Gastroesophageal sphincter (tissue), 4 donors: ENCODE data around the gene LRCOL1. TPM values are rescaled to one million over a fixed set of nuclear protein-coding genes. Genes with fewer than 3 reads are reported as not detected.

Source experiments
- ATAC-seq: fragments of 150-250 bp; one replicate; pipeline ENCODE4 v1.9.1; 2016; ENCODE audit warnings: mild to moderate bottlenecking, moderate library complexity
- H3K27ac ChIP-seq, 4 donors: fragments of 200-600 bp; sonication (generic) in 3 of 4; 1 replicate in 3 of 4; 2 replicates in 1 of 4; pipeline ENCODE4 v1.5.1; 2016 to 2019
- H3K27me3 ChIP-seq: fragments of 200-600 bp; sonication (generic); one replicate; pipeline ENCODE4 v1.5.1; 2019
- H3K36me3 ChIP-seq, 2 donors: fragments of 200-600 bp; sonication (generic); one replicate each; pipeline ENCODE4 v1.5.1; 2019; ENCODE audit warnings: control low read depth in 1 of 2
- H3K4me1 ChIP-seq, 3 donors: fragments of 200-600 bp; sonication (generic); 1 replicate in 2 of 3; 2 replicates in 1 of 3; pipeline ENCODE4 v1.5.1; 2016 to 2019; ENCODE audit warnings: control low read depth in 2 of 3
- H3K4me3 ChIP-seq, 2 donors: fragments of 200-600 bp; sonication (generic); one replicate each; pipeline ENCODE4 v1.5.1; 2019; ENCODE audit warnings: mild to moderate bottlenecking in 1 of 2, moderate library complexity in 1 of 2
- H3K9me3 ChIP-seq, 3 donors: fragments of 200-600 bp; sonication (generic); one replicate each; pipeline ENCODE4 v1.5.1; 2017 to 2019; ENCODE audit warnings: control low read depth in 2 of 3
- CTCF ChIP-seq, 4 experiments: fragments of 200-600 bp in 2 of 4; fragments of 450-650 bp in 2 of 4; sonication (generic) in 1 of 4; IDR thresholded peaks; one replicate each; pipeline ENCODE4 v1.5.1; 2017 to 2019; ENCODE audit warnings: antibody characterized with exemption in 4 of 4, mild to moderate bottlenecking in 2 of 4, moderate library complexity in 2 of 4
- EP300 ChIP-seq: sonication (generic); formaldehyde crosslinking; IDR thresholded peaks from one replicate; pipeline ENCODE4 v1.6.1; 2017; ENCODE audit warnings: antibody characterized with exemption, mild to moderate bottlenecking
- POLR2A ChIP-seq, 2 donors: fragments of 450-650 bp; IDR thresholded peaks; one replicate each; pipeline ENCODE4 v1.6.1; 2017; ENCODE audit warnings: antibody characterized with exemption in 2 of 2, mild to moderate bottlenecking in 2 of 2, moderate library complexity in 1 of 2
- POLR2AphosphoS5 ChIP-seq: sonication (generic); formaldehyde crosslinking; IDR thresholded peaks from one replicate; pipeline ENCODE4 v1.6.1; 2017; ENCODE audit warnings: antibody characterized with exemption
- WGBS, 2 donors: methylation state at CpG; one replicate each; pipeline ENCODE4 v1.1.5; 2018; ENCODE audit warnings: low coverage in 1 of 2; 5-methylcytosine and 5-hydroxymethylcytosine counted together
- total RNA-seq, 4 donors: library from RNA; depleted of rRNA; stranded (reverse); fragments of >200 nt; gene quantifications; one replicate each; pipeline ENCODE4 v1.1.0, GENCODE V29; 2016

Gene LRCOL1
- total RNA-seq, 4 donors from 2014 or later: not detected

DNA sequence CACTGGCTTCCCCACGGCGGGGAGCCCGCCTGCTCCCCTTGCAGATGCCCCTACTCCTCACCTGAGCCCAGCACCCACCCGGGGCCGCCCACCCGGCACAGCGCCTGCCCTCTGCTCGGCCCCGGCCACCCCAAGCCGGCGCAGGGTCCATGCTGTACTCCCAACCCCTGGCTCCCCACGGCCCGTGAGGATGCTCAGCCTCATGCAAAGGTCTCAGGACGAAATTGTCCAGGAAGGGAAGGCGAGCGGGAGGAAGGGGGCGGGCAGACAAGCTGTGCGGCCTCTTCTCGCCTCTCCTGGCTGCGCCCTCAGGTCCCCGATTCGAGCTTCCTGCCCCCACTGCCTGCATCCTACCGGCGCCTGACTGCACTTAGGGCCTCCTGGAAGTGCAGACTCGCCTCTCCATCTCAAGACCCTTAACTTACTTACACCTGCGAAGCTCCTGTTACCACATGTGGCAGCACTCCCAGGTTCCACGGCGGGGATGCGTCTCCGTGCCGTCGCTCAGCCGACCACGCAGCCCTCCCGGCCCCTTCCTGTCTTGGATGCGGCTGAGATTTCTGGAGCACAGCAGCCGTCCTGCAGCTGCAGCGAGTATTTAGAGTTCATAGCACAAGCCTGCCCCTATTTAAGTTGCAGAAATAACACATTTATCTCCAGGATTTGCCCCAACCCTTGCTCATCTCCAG lies 18.0 kb downstream of the LRCOL1 start:
- TF ChIP-seq EP300 (no peak), POLR2A (IDR thresholded peaks at IDR 0.05) (no peak), CTCF (IDR thresholded peaks at IDR 0.05) (no peak), POLR2AphosphoS5 (no peak)
- Histone ChIP-seq H3K36me3 (no peaks in the 10 kb centered on the region), H3K4me1 (peaks cover 0 to 10% (median 0%) of the 10 kb centered on the region in 3 donors), H3K27ac (no peak overlapping the region), H3K27me3 (peaks cover 23% of the 10 kb centered on the region), H3K9me3 (no peaks in the 10 kb centered on the region), H3K4me3 (no peak overlapping the region)
- 91 to 92% methylated on average over 5 to 9 of the region's 38 CpGs for whole genome bisulfite sequencing, 2 donors
- no peak for ATAC-seq

DNA sequence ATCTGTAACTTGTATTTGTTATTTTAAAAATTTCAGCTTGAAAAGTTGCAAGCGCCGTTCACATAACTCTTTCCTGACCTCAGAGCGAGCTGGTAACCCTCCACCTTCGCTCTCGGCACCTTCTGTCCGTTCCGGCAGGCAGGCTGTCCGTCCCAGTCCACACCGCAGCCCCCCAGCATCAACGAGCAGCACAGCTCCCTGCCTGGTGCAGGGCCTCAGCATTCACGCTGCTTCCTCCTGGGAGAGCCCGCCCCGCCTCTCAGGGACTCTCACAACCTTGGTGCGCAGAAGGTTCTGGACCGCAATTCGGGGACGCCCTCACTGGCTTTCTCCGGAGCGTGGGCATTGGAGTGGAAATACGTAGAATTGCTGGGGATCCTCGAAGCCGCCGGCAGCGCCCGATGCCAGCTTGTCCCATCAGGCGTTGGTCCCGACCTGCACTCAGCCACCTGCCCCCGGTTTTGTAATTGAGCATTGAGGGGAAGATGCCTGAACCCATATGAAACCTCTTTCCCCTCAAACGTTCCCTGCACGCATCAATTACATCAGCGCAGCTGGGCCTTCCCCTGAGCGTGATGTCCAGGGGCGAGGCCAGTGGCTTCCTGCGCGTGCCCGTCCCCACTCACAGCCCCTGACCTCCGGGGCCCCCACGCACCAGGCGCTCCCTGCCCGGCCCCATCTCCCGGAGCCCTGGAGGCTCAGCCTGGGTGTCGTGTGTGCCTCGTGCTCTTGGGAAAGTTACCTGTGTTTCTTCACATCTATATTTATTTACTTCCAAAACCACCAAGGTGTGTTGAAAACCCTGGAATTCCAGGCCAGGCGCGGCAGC lies 19.1 kb downstream of the LRCOL1 start:
- H3K4me1 ChIP-seq: peaks cover 0 to 10% (median 0%) of the 10 kb centered on the region in 3 donors
- no peaks in the 10 kb centered on the region for H3K36me3 ChIP-seq
- no peak overlapping the region for H3K27ac ChIP-seq
- TF ChIP-seq POLR2AphosphoS5 (no peak), EP300 (no peak), CTCF (IDR thresholded peaks at IDR 0.05) (no peak), POLR2A (IDR thresholded peaks at IDR 0.05) (no peak)
- peaks cover 18% of the 10 kb centered on the region for H3K27me3 ChIP-seq
- no peak overlapping the region for H3K4me3 ChIP-seq
- ATAC-seq: no peak
- no peaks in the 10 kb centered on the region for H3K9me3 ChIP-seq
- WGBS, 2 donors: 71 to 92% methylated on average over 9 to 26 of the region's 45 CpGs

DNA sequence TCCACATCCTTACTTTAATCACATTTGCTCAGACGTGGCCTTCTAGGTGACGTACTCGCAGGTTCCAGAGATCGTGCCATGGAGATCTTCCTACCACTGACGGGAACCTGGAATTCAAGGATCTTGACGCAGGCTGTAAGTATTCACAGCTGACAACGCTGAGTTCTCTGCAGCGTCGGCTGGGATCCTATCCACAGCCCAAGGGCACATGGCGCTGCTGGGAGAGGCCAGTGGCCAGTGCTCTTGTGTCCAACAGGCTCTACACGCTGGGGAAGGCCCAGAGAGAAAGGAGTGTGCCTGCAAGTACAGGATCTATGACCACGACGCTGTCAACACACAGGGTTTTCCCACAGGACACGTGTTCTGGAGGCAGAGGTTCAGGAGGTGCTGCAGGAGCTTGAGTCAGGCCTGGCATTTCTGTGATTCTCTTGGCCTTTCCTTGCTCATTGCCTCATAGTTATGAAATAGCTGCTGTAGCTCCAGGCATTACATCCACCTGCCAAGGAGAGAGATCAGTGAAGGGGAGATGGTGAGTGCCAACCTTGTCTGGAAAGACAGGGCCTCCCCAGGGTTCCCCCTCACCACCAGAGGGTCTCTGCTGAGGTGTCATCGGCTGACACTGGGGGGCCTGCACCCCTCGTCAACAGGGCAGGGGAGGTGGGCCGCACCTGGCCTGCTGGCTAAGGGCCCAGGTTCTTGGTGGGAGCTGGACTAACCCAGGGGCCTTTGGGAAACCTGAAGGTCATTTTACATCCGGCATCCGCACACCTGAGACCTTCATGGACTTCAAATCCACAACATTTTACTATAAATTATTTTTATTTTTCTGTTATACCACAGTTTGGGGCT lies 21.3 kb downstream of the LRCOL1 start:
- Histone ChIP-seq H3K27me3 (peaks cover 6% of the 10 kb centered on the region), H3K36me3 (peaks cover 0 to 9% of the 10 kb centered on the region in 2 donors), H3K4me3 (no peak overlapping the region), H3K9me3 (no peaks in the 10 kb centered on the region), H3K27ac (no peak overlapping the region), H3K4me1 (peaks cover 0 to 8% (median 0%) of the 10 kb centered on the region in 3 donors)
- no peak for ATAC-seq
- 86 to 90% methylated on average over 4 to 7 of the region's 19 CpGs for WGBS, 2 donors
- TF ChIP-seq CTCF (IDR thresholded peaks at IDR 0.05) (no peak), EP300 (no peak), POLR2AphosphoS5 (no peak), POLR2A (IDR thresholded peaks at IDR 0.05) (no peak)

- no peak overlapping the region for H3K4me3 ChIP-seq
- H3K27ac ChIP-seq: no peak overlapping the region
- no peaks in the 10 kb centered on the region for H3K27me3 ChIP-seq
- WGBS, 2 donors: 93 to 94% methylated on average over 2 to 5 of the region's 6 CpGs
- no peak for TF ChIP-seq POLR2AphosphoS5
- no peak for TF ChIP-seq POLR2A (IDR thresholded peaks at IDR 0.05)
- no peak for TF ChIP-seq CTCF (IDR thresholded peaks at IDR 0.05)
- TF ChIP-seq EP300: no peak
- ATAC-seq: no peak
- peaks cover 0 to 1% (median 0%) of the 10 kb centered on the region in 3 donors for H3K4me1 ChIP-seq
- H3K36me3 ChIP-seq: peaks cover 0 to 9% of the 10 kb centered on the region in 2 donors
- H3K9me3 ChIP-seq: no peaks in the 10 kb centered on the region
These were observed 22.1 kb downstream of the LRCOL1 start for GRCh38 chr12:132588319-132588718.
